ENCODE data around the gene IRF2BP1. TPM values are rescaled to one million over a fixed set of nuclear protein-coding genes. Genes with fewer than 3 reads are reported as not detected.
A peak's percentile ranks its signal among the peaks of the same experiment; 100 is the strongest.

IRF2BP1 gene
- total and polyA plus RNA-seq, 4 donors, result 4.9 to 16.8 (median 16.4) TPM

DNA sequence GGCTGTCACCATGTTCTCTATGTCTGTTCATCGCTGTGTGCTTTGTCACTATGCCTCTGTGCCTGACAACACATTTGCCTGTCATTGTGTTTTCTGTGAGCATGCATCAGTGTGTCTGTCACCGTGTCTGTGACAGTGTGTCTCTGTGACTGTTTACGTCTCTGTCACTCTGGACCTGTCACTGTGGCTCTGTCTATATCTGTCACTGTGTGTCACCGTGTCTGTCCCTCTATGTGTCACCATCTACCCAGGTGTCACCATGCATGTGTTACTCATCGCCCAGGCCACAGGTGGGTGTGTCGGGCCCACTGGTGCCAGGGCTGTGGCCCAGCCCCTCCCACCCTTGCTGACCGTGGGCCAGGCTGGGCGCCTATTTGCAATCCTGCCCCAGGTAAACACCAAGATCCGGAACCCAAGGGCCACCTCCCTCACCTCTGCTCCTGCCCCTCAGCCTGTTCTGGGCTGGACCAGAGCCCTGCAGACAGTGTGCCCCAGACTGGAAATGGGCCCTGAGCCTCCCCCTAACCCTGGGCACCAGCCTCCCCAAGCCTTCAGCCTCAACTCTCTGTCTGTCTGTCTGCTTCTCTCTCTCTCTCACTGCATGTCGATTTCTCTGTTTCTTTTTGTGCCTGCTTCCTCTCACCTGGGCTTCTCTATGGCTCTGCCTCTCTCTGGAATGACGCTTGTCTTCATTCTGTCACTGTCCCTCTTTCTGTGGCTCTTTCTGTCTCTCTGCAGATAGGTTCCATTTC lies 7.7 kb downstream of the IRF2BP1 start:
- WGBS, result 34% methylated on average over 11 of the region's 11 CpGs
- peak overlapping the region; percentile 85 to 87 for H3K9ac ChIP-seq (ENCODE audit: low read depth in 1 of 2, low read length in 2 of 2)
- peaks cover 18 to 74% (median 45%) of the 10 kb centered on the region in 4 donors for H3K4me1 ChIP-seq (ENCODE audit: control insufficient read depth in 4 of 4, insufficient read depth in 4 of 4, low read length in 3 of 4)
- peak overlapping the region; percentile 92 to 96 for H3K27ac ChIP-seq (ENCODE audit: low read depth in 1 of 2, low read length in 2 of 2)
- H3K4me3 ChIP-seq (ENCODE audit: low read depth in 1 of 3, low read length in 3 of 3), result peak overlapping the region in 1 of 3 donors; percentile 29
- H3K27me3 ChIP-seq (ENCODE audit: control insufficient read depth in 4 of 4, insufficient read depth in 4 of 4, low read length in 3 of 4), result no peaks in the 10 kb centered on the region
- no peaks in the 10 kb centered on the region for H3K9me3 ChIP-seq (ENCODE audit: control insufficient read depth in 4 of 4, low read length in 3 of 4)
- TF ChIP-seq HNF4A (conservative IDR thresholded peaks at IDR 0.05), result peak in 1 of 2 donors; percentile 78
- peak in 1 of 2 donors; percentile 58 for TF ChIP-seq GABPA (IDR thresholded peaks at IDR 0.05 in 1 of 2, conservative IDR thresholded peaks at IDR 0.05 in 1 of 2)
- TF ChIP-seq EGR1 (IDR thresholded peaks at IDR 0.05; ENCODE audit: low read depth in 2 of 2), result peak; percentile 18 to 87
- TF ChIP-seq, protein P1, sequence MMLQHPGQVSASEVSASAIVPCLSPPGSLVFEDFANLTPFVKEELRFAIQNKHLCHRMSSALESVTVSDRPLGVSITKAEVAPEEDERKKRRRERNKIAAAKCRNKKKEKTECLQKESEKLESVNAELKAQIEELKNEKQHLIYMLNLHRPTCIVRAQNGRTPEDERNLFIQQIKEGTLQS (IDR thresholded peaks at IDR 0.05), result peak; percentile 67
- TF ChIP-seq MAX (IDR thresholded peaks at IDR 0.05), result peak; percentile 91
- peak; percentile 85 for TF ChIP-seq SP1 (IDR thresholded peaks at IDR 0.05)
- peak; percentile 97 for TF ChIP-seq FOXA1 (IDR thresholded peaks at IDR 0.05)
- TF ChIP-seq, protein P2, sequence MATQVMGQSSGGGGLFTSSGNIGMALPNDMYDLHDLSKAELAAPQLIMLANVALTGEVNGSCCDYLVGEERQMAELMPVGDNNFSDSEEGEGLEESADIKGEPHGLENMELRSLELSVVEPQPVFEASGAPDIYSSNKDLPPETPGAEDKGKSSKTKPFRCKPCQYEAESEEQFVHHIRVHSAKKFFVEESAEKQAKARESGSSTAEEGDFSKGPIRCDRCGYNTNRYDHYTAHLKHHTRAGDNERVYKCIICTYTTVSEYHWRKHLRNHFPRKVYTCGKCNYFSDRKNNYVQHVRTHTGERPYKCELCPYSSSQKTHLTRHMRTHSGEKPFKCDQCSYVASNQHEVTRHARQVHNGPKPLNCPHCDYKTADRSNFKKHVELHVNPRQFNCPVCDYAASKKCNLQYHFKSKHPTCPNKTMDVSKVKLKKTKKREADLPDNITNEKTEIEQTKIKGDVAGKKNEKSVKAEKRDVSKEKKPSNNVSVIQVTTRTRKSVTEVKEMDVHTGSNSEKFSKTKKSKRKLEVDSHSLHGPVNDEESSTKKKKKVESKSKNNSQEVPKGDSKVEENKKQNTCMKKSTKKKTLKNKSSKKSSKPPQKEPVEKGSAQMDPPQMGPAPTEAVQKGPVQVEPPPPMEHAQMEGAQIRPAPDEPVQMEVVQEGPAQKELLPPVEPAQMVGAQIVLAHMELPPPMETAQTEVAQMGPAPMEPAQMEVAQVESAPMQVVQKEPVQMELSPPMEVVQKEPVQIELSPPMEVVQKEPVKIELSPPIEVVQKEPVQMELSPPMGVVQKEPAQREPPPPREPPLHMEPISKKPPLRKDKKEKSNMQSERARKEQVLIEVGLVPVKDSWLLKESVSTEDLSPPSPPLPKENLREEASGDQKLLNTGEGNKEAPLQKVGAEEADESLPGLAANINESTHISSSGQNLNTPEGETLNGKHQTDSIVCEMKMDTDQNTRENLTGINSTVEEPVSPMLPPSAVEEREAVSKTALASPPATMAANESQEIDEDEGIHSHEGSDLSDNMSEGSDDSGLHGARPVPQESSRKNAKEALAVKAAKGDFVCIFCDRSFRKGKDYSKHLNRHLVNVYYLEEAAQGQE (IDR thresholded peaks at IDR 0.05), result peak; percentile 86
- peak; percentile 14 to 57 for TF ChIP-seq RAD21 (IDR thresholded peaks at IDR 0.05)
- TF ChIP-seq JUND (IDR thresholded peaks at IDR 0.05), result peak in 1 of 2 donors; percentile 89
- no peak for TF ChIP-seq NR2F2 (IDR thresholded peaks at IDR 0.05)
- peak; percentile 81 for TF ChIP-seq YY1 (IDR thresholded peaks at IDR 0.05)
- TF ChIP-seq ZBTB33 (IDR thresholded peaks at IDR 0.05), result peak; percentile 78
- peak; percentile 93 for TF ChIP-seq FOXA2 (IDR thresholded peaks at IDR 0.05)
- no peak for TF ChIP-seq HNF4G (IDR thresholded peaks at IDR 0.05)
- TF ChIP-seq RXRA (IDR thresholded peaks at IDR 0.05), result peak; percentile 77 to 94
- no peak for TF ChIP-seq CTCF (IDR thresholded peaks at IDR 0.05; ENCODE audit: low read depth, low read length, missing input control)
- TF ChIP-seq TAF1 (conservative IDR thresholded peaks at IDR 0.05), result no peak
- no peaks in the 10 kb centered on the region for H3K36me3 ChIP-seq (ENCODE audit: control insufficient read depth in 4 of 4, insufficient read depth in 3 of 4, low read depth in 1 of 4, low read length in 3 of 4)
- no peak for DNase-seq (ENCODE audit: low spot score)

Data from liver (tissue), 9 donors.